DND-41 (cell line): Measurements from ENCODE around the gene IL2RA.

ENCODE experiments used
- EZH2 ChIP-seq: IDR thresholded peaks from 3 replicates; pipeline ENCODE4 v1.6.1; 2012; ENCODE audit warnings: borderline replicate concordance, low read depth, mild to moderate bottlenecking, moderate library complexity, low read length, inconsistent platforms; ENCODE audit not compliant: severe bottlenecking
- TF ChIP-seq, protein P1 (sequence below): IDR thresholded peaks from 2 replicates; pipeline ENCODE4 v1.5.1; 2012; ENCODE audit warnings: borderline replicate concordance, low read length, moderate library complexity, mild to moderate bottlenecking; ENCODE audit not compliant: poor library complexity, severe bottlenecking; ENCODE audit errors: extremely low read depth

DNA sequence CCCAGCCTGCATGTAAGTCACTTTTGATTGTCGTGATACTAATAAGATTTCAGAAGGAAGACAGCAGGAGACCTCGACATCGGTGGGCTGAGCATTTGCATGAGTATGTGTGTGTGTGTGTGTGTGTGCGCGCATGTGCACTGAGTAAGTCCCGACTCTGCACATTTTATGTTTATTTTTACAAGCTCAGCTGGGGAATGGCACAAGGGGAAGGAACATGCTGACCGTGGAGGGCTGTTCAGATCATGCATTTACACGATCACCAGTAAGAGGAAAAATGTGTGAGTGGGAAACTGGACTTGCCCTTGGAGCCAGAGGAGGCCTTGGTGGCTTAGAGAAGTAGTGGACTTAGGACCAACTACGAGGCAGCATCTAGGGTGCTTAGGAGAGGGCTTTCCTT is 41.3 kb downstream of the IL2RA start:
- TF ChIP-seq, protein P1, sequence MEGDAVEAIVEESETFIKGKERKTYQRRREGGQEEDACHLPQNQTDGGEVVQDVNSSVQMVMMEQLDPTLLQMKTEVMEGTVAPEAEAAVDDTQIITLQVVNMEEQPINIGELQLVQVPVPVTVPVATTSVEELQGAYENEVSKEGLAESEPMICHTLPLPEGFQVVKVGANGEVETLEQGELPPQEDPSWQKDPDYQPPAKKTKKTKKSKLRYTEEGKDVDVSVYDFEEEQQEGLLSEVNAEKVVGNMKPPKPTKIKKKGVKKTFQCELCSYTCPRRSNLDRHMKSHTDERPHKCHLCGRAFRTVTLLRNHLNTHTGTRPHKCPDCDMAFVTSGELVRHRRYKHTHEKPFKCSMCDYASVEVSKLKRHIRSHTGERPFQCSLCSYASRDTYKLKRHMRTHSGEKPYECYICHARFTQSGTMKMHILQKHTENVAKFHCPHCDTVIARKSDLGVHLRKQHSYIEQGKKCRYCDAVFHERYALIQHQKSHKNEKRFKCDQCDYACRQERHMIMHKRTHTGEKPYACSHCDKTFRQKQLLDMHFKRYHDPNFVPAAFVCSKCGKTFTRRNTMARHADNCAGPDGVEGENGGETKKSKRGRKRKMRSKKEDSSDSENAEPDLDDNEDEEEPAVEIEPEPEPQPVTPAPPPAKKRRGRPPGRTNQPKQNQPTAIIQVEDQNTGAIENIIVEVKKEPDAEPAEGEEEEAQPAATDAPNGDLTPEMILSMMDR: no peak
- no peak for TF ChIP-seq EZH2
